HG02763 (cell line): ENCODE measurements around the gene KCNAB3.

Experiments
- ATAC-seq: cut with Tn5 transposase; IDR thresholded peaks from one replicate; pipeline ENCODE4 v1.9.1; 2021; ENCODE audit warnings: mild to moderate bottlenecking, moderate library complexity; ENCODE audit not compliant: unreplicated experiment

Gene KCNAB3

GRCh38 chr17:7881276-7882054, 48.2 kb downstream of the KCNAB3 start:
- ATAC-seq: no peak

- ATAC-seq: no peak
Observed at GRCh38 chr17:7880076-7880868, 49.4 kb downstream of the KCNAB3 start.

- no peak for ATAC-seq
Observed at GRCh38 chr17:7878234-7878633, 51.4 kb downstream of the KCNAB3 start.

GRCh38 chr17:7875804-7876370, 53.8 kb downstream of the KCNAB3 start:
- no peak for ATAC-seq

- ATAC-seq: no peak
Observed at GRCh38 chr17:7873051-7873450, 56.6 kb downstream of the KCNAB3 start.
